HG03571 (cell line): ENCODE data around the gene PCDHGA8.
A peak's percentile ranks its signal among the peaks of the same experiment; 100 is the strongest.
"Not testable (repeated sequence)": the region's sequence is repeated elsewhere in the genome, so short reads cannot be mapped to it uniquely, and the experiment has no call there.

ENCODE experiments used
- ATAC-seq: cut with Tn5 transposase; IDR thresholded peaks from one replicate; pipeline ENCODE4 v1.9.1; 2021; ENCODE audit not compliant: unreplicated experiment

The PCDHGA8 gene

DNA sequence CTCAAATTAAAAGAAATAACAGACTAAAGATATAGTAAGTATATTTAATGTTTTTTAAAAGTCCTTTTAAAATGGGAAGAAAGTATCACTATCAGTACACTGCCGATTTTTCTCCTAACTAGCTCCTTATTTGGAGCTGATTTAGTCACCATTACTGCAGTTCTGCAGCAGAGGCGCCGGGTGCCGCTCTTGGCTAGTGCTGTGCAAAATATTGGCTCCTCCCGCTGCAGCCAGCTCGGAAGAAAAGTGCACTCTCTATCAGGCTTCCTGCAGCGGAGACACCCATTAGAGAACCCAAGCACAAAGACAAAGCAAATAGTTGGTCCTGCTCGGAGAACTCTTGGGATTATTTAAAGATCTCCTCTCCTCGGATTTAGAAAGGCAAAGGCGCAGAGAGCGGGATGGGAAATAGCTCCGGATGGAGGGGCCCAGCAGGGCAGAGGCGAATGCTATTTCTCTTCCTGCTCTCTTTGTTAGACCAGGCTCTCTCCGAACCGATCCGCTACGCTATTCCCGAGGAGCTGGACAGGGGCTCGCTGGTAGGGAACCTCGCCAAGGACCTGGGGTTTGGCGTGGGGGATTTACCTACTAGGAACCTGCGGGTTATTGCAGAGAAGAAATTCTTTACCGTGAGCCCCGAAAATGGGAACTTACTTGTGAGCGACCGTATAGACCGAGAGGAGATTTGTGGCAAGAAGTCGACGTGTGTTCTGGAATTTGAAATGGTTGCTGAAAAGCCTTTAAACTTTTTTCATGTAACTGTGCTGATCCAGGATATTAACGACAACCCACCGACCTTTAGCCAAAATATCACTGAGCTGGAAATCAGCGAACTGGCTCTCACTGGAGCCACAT, 22.2 kb upstream of the PCDHGA8 start, which contains the start of gene PCDHGB3:
Gene PCDHGB3, plus strand, starts transcription at position 249 of the 855 bp plus-strand sequence. Its CDS starts 153 bp downstream, at position 402.
- no peak for ATAC-seq

DNA sequence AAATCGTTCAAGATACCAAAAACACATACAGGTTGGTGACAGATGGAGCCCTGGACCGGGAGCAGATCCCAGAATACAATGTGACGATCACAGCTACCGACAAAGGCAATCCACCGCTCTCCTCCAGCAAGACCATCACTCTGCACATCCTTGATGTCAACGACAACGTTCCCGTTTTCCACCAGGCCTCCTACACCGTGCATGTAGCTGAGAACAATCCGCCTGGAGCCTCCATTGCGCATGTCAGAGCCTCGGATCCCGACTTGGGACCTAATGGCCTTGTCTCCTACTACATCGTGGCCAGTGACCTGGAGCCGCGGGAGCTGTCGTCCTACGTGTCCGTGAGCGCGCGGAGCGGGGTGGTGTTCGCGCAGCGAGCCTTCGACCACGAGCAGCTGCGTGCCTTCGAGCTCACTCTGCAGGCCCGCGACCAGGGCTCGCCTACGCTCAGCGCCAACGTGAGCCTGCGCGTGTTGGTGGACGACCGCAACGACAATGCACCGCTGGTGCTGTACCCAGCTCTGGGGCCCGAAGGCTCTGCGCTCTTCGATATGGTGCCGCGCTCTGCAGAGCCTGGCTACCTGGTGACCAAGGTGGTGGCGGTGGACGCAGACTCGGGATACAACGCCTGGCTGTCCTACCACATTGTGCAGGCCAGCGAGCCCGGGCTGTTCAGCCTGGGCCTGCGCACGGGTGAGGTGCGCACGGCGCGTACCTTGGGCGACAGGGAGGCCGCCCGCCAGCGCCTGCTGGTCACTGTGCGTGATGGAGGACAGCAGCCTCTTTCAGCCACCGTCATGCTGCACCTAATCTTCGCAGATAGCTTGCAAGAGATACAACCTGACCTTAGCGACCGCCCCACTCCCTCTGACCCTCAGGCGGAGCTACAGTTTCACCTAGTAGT, 20.6 kb upstream of the PCDHGA8 start:
- no peak for ATAC-seq

DNA sequence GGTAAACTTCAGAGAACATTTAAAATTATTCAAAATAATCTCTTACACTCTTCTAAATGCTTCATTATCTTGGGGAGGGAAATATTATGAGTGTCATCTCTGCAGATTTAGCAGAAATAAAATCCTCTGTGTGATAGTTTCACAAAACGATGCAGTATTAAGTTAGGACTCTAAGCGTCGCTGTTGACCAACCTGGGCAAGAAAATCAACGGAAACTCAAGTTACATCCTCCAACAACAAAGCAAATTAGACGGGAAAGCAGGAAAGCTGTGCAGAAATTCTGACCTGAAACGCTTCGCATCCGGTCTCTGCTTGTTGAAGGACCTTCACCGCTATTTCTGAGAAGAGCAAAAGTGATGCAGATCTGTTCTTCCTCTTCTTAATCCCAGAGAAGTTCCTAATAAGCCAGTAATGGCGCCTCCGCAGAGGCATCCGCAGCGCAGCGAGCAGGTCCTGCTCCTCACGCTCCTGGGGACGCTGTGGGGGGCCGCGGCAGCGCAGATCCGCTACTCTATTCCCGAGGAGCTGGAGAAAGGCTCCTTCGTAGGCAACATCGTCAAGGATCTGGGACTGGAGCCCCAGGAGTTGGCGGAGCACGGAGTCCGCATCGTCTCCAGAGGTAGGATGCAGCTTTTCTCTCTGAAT, 18.6 kb upstream of the PCDHGA8 start, which contains the start of gene PCDHGA6:
Gene PCDHGA6, plus strand, starts transcription at position 219 of the 645 bp plus-strand sequence. Its CDS starts 193 bp downstream, at position 412.
- no peak for ATAC-seq

DNA sequence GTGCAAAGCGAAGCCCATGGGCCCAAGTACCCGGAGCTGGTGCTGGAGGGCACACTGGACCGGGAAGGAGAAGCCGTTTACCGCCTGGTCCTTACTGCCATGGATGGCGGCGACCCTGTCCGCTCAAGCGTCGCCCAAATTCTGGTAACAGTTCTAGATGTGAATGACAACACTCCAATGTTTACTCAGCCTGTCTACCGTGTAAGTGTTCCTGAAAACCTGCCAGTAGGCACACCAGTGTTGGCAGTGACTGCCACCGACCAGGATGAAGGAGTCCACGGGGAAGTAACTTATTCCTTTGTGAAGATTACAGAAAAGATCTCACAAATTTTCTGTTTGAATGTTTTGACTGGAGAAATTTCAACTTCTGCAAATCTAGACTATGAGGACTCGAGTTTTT, 17.8 kb upstream of the PCDHGA8 start:
- no peak for ATAC-seq

DNA sequence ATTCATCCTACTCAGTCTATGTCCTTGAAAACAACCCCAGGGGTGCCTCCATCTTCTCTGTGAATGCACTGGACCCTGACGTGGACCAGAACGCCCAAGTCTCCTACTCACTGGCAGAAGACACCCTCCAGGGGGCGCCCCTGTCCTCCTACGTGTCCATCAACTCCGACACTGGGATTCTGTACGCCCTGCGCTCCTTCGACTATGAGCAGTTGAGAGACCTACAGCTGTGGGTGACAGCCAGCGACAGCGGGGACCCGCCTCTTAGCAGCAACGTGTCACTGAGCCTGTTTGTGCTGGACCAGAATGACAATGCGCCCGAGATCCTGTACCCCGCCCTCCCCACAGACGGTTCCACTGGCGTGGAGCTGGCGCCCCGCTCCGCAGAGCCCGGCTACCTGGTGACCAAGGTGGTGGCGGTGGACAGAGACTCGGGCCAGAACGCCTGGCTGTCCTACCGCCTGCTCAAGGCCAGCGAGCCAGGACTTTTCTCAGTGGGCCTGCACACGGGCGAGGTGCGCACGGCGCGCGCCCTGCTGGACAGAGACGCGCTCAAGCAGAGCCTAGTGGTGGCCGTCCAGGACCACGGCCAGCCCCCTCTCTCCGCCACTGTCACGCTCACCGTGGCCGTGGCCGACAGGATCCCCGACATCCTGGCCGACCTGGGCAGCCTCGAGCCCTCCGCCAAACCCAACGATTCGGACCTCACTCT, 16.8 kb upstream of the PCDHGA8 start:
- not testable (repeated sequence) for ATAC-seq

DNA sequence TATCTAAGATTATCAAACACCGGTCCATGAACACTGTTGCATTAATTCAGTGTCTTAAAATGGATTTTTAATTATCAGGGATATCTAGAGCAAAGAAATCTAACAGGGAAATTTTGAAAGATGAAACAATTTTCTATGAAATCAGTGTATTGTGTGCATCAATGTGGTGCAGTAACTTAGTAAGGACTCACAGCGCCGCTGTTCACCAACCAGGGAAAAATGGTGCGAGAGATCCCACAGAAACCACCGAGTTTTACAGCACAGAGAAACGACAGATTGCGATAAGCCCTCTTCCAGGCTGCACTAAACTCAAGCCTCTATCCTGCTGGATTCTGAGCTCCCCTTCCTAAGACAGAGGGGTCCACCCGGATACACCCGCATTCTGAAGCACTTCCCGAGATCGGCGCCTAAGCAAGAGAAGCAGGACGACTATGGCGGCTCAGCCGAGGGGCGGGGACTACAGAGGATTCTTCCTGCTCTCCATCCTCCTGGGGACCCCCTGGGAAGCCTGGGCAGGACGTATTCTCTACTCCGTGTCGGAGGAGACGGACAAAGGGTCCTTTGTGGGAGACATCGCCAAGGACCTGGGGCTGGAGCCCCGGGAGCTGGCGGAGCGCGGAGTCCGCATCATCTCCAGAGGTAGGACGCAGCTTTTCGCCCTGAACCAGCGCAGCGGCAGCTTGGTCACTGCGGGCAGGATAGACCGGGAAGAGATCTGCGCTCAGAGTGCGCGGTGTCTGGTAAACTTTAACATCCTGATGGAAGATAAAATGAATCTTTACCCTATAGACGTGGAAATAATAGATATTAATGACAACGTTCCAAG, 9.8 kb upstream of the PCDHGA8 start, which contains the start of gene PCDHGA7:
Gene PCDHGA7, plus strand, starts transcription at position 274 of the 826 bp plus-strand sequence. Its CDS starts 158 bp downstream, at position 432.
- ATAC-seq = no peak

DNA sequence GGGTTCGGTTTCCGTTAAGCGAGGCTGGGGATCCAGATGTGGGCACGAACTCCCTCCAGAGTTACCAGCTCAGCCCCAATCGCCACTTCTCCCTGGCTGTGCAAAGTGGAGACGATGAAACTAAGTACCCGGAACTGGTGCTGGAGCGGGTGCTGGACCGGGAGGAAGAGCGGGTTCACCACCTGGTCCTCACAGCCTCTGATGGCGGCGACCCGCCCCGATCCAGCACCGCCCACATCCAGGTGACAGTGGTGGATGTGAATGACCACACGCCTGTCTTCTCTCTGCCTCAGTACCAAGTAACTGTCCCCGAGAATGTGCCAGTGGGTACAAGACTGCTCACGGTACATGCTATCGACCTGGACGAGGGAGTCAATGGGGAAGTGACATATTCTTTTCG, 9.1 kb upstream of the PCDHGA8 start:
- no peak for ATAC-seq

DNA sequence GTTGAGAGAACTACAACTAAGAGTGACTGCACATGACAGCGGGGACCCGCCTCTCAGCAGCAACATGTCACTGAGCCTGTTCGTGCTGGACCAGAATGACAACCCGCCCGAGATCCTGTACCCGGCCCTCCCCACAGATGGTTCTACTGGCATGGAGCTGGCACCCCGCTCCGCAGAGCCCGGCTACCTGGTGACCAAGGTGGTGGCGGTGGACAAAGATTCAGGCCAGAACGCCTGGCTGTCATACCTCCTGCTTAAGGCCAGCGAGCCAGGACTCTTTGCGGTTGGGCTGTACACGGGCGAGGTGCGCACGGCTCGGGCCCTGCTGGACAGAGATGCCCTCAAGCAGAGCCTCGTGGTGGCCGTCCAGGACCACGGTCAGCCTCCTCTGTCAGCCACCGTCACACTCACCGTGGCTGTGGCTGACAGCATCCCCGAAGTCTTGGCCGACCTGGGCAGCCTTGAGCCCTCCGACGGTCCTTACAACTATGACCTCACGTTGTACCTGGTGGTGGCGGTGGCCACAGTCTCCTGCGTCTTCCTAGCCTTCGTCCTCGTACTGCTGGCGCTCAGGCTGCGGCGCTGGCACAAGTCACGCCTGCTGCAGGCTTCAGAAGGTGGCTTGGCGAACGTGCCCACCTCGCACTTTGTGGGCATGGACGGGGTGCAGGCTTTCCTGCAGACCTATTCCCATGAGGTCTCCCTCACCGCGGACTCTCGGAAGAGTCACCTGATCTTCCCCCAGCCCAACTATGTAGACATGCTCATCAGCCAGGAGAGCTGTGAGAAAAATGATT, 7.8 kb upstream of the PCDHGA8 start:
- ATAC-seq = no peak

DNA sequence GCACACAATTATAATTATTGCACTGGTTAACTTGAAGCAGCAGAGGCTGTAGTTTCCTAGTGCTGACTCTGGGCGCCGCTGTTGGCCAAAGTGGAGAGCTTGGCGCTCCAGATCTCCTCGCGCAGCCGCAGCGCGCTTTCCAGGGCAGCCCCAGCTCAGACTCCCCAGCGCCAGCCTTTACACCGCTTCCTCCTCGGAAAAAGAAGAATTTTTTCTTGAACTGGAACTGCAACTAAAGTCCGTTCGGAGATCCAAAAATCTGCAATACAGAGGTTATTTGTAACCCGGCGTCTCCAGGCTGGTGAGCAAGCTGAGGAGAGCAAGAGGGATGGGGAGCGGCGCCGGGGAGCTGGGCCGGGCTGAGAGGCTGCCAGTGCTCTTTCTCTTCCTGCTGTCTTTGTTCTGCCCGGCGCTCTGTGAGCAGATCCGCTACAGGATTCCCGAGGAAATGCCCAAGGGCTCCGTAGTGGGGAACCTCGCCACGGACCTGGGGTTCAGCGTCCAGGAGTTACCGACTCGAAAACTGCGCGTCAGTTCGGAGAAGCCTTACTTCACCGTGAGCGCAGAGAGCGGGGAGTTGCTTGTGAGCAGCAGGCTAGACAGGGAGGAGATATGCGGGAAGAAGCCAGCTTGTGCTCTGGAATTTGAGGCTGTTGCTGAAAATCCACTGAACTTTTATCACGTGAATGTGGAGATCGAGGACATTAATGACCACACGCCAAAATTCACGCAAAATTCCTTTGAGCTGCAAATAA, 4.7 kb upstream of the PCDHGA8 start, which contains the start of gene PCDHGB4:
Gene PCDHGB4, plus strand, starts transcription at position 142 of the 755 bp plus-strand sequence. Its CDS starts 187 bp downstream, at position 329.
- ATAC-seq = not testable (repeated sequence)

DNA sequence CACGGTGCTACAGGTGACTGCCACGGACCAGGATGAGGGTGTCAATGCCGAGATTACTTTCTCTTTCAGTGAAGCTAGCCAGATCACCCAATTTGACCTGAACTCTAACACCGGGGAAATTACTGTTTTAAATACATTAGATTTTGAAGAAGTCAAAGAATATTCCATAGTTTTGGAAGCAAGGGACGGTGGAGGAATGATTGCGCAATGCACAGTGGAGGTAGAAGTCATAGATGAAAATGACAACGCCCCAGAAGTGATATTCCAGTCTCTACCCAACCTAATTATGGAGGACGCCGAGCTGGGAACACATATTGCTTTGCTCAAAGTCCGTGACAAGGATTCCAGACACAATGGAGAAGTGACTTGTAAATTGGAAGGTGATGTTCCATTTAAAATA, 3.8 kb upstream of the PCDHGA8 start:
- ATAC-seq = no peak

DNA sequence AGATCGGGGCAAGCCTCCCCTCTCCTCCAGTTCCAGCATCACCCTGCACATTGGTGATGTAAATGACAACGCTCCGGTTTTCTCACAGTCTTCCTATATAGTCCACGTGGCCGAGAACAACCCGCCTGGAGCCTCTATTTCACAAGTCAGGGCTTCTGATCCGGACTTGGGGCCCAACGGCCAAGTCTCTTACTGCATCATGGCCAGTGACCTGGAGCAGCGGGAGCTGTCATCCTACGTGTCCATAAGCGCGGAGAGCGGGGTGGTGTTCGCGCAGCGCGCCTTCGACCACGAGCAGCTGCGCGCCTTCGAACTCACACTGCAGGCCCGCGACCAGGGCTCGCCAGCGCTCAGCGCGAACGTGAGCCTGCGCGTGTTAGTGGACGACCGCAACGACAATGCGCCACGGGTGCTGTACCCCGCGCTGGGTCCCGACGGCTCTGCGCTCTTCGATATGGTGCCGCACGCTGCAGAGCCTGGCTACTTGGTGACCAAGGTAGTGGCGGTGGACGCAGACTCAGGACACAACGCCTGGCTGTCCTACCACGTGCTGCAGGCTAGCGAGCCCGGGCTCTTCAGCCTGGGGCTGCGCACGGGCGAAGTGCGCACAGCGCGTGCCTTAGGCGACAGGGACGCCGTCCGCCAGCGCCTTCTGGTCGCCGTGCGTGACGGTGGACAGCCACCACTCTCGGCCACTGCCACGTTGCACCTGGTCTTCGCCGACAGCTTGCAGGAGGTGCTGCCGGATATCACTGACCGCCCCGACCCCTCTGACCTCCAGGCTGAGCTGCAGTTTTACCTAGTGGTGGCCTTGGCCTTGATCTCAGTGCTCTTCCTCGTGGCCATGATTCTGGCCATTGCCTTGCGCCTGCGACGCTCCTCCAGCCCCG, 3.0 kb upstream of the PCDHGA8 start:
- ATAC-seq = no peak

DNA sequence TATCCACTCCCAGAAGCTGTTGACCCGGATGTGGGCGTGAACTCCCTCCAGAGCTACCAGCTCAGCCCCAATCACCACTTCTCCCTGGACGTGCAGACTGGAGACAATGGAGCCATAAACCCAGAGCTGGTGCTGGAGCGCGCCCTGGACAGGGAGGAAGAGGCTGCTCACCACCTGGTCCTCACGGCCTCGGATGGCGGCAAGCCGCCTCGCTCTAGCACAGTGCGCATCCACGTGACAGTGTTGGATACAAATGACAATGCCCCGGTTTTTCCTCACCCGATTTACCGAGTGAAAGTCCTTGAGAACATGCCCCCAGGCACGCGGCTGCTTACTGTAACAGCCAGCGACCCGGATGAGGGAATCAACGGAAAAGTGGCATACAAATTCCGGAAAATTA, 834 bp downstream of the PCDHGA8 start:
- no peak for ATAC-seq

DNA sequence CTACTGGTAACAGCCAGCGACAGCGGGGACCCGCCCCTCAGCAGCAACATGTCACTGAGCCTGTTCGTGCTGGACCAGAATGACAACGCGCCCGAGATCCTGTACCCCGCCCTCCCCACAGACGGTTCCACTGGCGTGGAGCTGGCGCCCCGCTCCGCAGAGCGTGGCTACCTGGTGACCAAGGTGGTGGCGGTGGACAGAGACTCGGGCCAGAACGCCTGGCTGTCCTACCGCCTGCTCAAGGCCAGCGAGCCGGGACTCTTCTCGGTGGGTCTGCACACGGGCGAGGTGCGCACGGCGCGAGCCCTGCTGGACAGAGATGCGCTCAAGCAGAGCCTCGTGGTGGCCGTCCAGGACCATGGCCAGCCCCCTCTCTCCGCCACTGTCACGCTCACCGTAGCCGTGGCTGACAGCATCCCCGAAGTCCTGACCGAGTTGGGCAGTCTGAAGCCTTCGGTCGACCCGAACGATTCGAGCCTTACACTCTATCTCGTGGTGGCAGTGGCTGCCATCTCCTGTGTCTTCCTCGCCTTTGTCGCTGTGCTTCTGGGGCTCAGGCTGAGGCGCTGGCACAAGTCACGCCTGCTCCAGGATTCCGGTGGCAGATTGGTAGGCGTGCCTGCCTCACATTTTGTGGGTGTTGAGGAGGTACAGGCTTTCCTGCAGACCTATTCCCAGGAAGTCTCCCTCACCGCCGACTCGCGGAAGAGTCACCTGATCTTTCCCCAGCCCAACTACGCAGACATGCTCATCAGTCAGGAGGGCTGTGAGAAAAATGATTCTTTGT, 2.2 kb downstream of the PCDHGA8 start:
- ATAC-seq = not testable (repeated sequence)

DNA sequence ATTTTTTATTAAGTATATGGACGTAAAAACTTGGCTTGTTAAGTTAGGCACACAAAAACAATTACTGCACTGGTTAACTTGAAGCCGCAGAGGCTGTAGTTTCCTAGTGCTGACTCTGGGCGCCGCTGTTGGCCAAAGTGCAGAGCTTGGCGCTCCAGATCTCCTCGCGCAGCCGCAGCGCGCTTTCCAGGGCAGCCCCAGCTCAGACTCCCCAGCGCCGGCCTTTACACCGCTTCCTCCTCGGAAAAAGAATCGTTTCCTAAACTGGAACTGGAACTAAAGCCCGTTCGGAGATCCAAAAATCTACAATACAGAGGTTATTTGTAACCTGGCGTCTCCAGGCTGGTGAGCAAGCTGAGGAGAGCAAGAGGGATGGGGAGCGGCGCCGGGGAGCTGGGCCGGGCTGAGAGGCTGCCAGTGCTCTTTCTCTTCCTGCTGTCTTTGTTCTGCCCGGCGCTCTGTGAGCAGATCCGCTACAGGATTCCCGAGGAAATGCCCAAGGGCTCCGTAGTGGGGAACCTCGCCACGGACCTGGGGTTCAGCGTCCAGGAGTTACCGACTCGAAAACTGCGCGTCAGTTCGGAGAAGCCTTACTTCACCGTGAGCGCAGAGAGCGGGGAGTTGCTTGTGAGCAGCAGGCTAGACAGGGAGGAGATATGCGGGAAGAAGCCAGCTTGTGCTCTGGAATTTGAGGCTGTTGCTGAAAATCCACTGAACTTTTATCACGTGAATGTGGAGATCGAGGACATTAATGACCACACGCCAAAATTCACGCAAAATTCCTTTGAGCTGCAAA, 5.5 kb downstream of the PCDHGA8 start, which contains the start of gene PCDHGB5:
Gene PCDHGB5, plus strand, starts transcription at position 192 of the 796 bp plus-strand sequence. Its CDS starts 181 bp downstream, at position 373.
- ATAC-seq = peak; percentile 88

DNA sequence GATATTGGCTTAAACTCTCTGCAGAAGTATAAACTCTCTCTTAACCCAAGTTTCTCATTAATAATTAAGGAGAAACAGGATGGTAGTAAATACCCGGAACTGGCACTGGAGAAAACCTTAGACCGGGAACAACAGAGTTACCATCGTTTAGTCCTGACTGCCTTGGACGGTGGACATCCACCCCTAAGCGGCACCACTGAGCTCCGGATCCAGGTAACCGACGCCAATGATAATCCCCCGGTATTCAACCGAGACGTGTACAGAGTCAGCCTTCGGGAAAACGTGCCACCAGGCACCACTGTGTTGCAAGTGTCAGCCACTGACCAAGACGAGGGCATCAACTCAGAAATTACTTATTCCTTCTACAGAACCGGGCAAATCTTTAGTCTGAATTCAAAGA, 6.2 kb downstream of the PCDHGA8 start:
- ATAC-seq = no peak
